ENCODE data around the gene E2F1.

Gene E2F1

GRCh38 chr20:33630507-33630906 lies 55.7 kb downstream of the E2F1 start:
- no peak overlapping the region for H3K4me3 ChIP-seq (ENCODE audit: low read length)
- H4K20me1 ChIP-seq (ENCODE audit: insufficient read depth, low read length) = no peaks in the 10 kb centered on the region
- no peak overlapping the region for H3K4me2 ChIP-seq (ENCODE audit: low read depth, low read length)
- H3K27me3 ChIP-seq (replicated peaks; ENCODE audit: insufficient read depth, low read length) = no peaks in the 10 kb centered on the region
- H3K79me2 ChIP-seq (ENCODE audit: low read length) = no peaks in the 10 kb centered on the region
- DNase-seq = no peak
- no peak overlapping the region for H3K9ac ChIP-seq (ENCODE audit: low read length)
- H3F3A ChIP-seq (ENCODE audit: insufficient read depth, low read length) = no peaks in the 10 kb centered on the region
- H3K4me1 ChIP-seq (ENCODE audit: low read length) = no peaks in the 10 kb centered on the region
- no peak overlapping the region for H2AFZ ChIP-seq (ENCODE audit: low read length)
- no peaks in the 10 kb centered on the region for H3K9me2 ChIP-seq (replicated peaks; ENCODE audit: insufficient read depth, low read length)
- H3K27ac ChIP-seq (ENCODE audit: low read length) = no peak overlapping the region
- no peak for TF ChIP-seq EZH2 (optimal IDR thresholded peaks at IDR 0.05; ENCODE audit: low read depth, low read length)
- no peak for TF ChIP-seq CTCF (IDR thresholded peaks at IDR 0.05; ENCODE audit: low read length)
- TF ChIP-seq EZH2phosphoT487 (IDR thresholded peaks at IDR 0.05; ENCODE audit: low read length) = no peak
- H3K9me3 ChIP-seq (replicated peaks; ENCODE audit: insufficient read depth, low read length) = no peaks in the 10 kb centered on the region
- no peaks in the 10 kb centered on the region for H3K36me3 ChIP-seq (replicated peaks; ENCODE audit: insufficient read depth, low read length)

- no peak overlapping the region for H3K27ac ChIP-seq (ENCODE audit: low read length)
- H4K20me1 ChIP-seq (ENCODE audit: insufficient read depth, low read length) = no peaks in the 10 kb centered on the region
- no peaks in the 10 kb centered on the region for H3K9me3 ChIP-seq (replicated peaks; ENCODE audit: insufficient read depth, low read length)
- H3K4me1 ChIP-seq (ENCODE audit: low read length) = no peaks in the 10 kb centered on the region
- no peak overlapping the region for H3K9ac ChIP-seq (ENCODE audit: low read length)
- TF ChIP-seq EZH2phosphoT487 (IDR thresholded peaks at IDR 0.05; ENCODE audit: low read length) = no peak
- no peak for TF ChIP-seq EZH2 (optimal IDR thresholded peaks at IDR 0.05; ENCODE audit: low read depth, low read length)
- TF ChIP-seq CTCF (IDR thresholded peaks at IDR 0.05; ENCODE audit: low read length) = no peak
- H3K36me3 ChIP-seq (replicated peaks; ENCODE audit: insufficient read depth, low read length) = no peaks in the 10 kb centered on the region
- no peak for DNase-seq
- no peak overlapping the region for H2AFZ ChIP-seq (ENCODE audit: low read length)
- no peaks in the 10 kb centered on the region for H3F3A ChIP-seq (ENCODE audit: insufficient read depth, low read length)
- H3K9me2 ChIP-seq (replicated peaks; ENCODE audit: insufficient read depth, low read length) = no peaks in the 10 kb centered on the region
- H3K4me2 ChIP-seq (ENCODE audit: low read depth, low read length) = no peak overlapping the region
- no peaks in the 10 kb centered on the region for H3K27me3 ChIP-seq (replicated peaks; ENCODE audit: insufficient read depth, low read length)
- H3K4me3 ChIP-seq (ENCODE audit: low read length) = no peak overlapping the region
- no peaks in the 10 kb centered on the region for H3K79me2 ChIP-seq (ENCODE audit: low read length)
Observed at GRCh38 chr20:33629979-33630378, 56.2 kb downstream of the E2F1 start.

- H3K9me2 ChIP-seq (replicated peaks; ENCODE audit: insufficient read depth, low read length) = no peaks in the 10 kb centered on the region
- no peak overlapping the region for H2AFZ ChIP-seq (ENCODE audit: low read length)
- H3K36me3 ChIP-seq (replicated peaks; ENCODE audit: insufficient read depth, low read length) = no peaks in the 10 kb centered on the region
- no peak overlapping the region for H3K27ac ChIP-seq (ENCODE audit: low read length)
- no peak for DNase-seq
- H3K4me3 ChIP-seq (ENCODE audit: low read length) = no peak overlapping the region
- H3K79me2 ChIP-seq (ENCODE audit: low read length) = no peaks in the 10 kb centered on the region
- TF ChIP-seq CTCF (IDR thresholded peaks at IDR 0.05; ENCODE audit: low read length) (no peak), EZH2 (optimal IDR thresholded peaks at IDR 0.05; ENCODE audit: low read depth, low read length) (no peak), EZH2phosphoT487 (IDR thresholded peaks at IDR 0.05; ENCODE audit: low read length) (no peak)
- no peaks in the 10 kb centered on the region for H3K4me1 ChIP-seq (ENCODE audit: low read length)
- H3K9ac ChIP-seq (ENCODE audit: low read length) = no peak overlapping the region
- H3K27me3 ChIP-seq (replicated peaks; ENCODE audit: insufficient read depth, low read length) = no peaks in the 10 kb centered on the region
- no peaks in the 10 kb centered on the region for H3K9me3 ChIP-seq (replicated peaks; ENCODE audit: insufficient read depth, low read length)
- no peaks in the 10 kb centered on the region for H3F3A ChIP-seq (ENCODE audit: insufficient read depth, low read length)
- no peaks in the 10 kb centered on the region for H4K20me1 ChIP-seq (ENCODE audit: insufficient read depth, low read length)
- H3K4me2 ChIP-seq (ENCODE audit: low read depth, low read length) = no peak overlapping the region
Observed at GRCh38 chr20:33629533-33629932, 56.7 kb downstream of the E2F1 start.
